ENCODE results near the gene PPRC1.
"Not testable (repeated sequence)": the region's sequence is repeated elsewhere in the genome, so short reads cannot be mapped to it uniquely, and the experiment has no call there.

Gene PPRC1

DNA sequence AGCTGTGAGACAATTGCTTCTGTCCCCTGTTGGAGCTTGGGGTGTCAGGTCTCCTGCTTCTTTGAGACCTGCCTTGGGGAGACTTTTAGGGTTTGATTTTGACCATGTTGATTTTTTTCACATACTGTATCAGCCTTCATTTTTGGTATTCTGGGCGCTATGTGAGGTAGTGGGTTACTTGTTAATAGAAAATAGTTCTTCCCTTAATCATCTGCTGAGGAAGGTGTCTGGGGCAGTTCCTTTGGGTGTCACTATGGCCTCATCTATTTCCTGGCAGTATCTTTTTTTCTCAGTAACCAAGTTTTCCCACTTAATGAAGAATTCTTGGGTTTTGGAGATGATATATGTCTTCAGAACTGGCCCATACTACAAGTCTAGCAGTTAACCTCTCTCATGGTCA, 14.7 kb downstream of the PPRC1 start:
- DNase-seq, result no peak

DNA sequence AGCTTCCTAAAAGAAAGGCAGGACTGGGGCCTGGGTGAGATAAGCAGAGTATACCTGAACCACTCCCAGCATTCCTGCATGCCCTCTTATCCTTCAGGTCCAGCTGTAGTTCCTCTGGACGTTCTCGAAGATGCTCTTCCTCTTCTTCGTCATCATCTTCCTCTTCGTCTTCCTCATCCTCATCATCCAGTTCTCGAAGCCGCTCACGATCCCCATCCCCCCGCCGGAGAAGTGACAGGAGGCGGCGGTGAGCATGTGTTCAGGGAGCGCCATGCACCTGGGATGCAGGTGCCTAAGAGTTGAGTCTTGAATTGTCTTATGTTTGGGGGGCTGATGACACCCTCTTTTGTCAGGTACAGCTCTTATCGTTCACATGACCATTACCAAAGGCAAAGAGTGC, 15.4 kb downstream of the PPRC1 start:
- DNase-seq, result no peak

DNA sequence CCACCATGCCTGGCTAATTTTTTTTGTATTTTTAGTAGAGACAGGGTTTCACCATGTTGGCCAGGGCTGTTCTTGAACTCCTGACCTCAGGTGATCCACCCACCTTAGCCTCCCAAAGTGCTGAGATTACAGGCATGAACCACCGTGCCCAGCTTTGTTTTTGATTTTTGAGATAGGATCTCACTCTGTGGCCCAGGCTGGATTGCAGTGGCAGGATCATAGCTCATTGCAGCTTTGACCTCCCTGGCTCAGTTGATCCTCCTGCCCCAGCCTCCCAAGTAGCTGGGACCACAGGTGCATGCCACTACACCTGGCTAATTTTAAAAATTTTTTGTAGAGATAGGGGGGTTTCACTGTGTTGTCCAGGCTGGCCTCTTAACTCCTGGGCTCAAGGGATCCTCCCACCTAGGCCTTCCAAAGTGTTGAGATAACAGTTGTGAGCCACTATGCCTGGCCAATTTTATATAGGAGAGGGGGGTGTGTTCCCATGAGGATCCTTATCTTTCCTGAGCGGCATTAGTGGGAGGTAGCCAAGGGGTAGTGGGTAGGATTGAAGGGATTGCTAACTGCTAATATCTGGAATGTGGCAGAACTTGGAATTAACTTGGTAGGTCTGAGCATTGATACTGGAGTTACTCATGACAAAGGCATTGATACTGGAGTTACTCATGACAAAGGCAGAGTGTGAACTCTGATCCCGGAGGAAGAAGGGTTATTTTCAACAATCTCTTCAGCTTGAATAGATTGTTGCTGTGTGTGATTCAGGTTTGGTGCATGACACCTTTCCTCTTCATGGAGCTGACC, 18.3 kb downstream of the PPRC1 start:
- DNase-seq, result no peak

DNA sequence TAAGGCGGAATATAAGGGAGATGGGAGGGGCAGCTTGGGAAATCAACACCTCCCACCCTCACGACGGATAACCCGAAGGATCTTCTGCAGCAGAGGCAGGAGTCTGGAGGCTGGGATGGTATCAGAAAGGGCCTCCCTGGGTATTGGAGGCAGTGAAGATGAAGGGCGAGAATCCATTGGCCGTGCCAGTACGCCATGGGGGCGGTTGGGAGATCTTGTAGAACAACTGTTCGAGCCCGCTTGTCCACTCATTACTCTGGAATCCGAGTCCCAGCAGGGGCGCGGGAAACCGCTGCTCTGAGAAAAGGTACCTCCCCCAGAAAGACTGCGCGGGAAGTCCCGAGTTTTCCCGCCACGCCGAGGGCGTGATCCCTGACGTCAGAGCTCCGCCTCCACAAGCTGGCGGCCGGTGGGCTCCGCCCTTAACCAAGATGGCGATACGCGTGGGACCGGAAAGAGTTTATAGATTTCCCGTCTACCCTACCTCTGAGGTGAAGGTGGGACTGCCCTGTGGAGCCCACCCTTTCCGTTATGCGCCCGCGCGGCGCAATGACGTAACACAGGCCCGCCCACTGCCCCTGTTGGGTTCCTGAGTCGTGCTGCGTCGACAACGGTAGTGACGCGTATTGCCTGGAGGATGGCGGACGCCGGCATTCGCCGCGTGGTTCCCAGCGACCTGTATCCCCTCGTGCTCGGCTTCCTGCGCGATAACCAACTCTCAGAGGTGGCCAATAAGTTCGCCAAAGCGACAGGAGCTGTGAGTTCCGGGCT, 19.1 kb downstream of the PPRC1 start, which contains the start of gene NOLC1:
Gene NOLC1 (plus strand): TSS at position 616 of the 771 bp plus-strand sequence. CDS start 22 bp downstream, at position 638.
- peak; percentile 98 for DNase-seq

DNA sequence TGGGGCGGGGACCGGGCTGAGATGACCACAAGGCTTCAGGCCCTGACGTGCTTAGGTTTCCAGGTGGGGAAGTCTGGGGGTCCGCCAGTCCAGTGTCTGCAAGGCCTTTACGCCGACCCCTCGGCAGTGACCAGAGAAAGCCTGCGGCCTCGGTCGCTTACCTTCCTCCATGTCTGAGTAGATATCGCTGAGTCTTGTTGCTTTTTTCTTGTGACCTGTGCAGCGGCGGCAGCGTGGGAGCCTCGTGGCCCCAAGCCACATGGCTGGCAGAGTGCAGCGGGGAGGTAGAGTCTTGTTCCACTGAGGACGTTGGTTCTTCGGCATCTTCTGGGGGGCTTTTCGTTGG, 19.7 kb downstream of the PPRC1 start:
- DNase-seq, result no peak

DNA sequence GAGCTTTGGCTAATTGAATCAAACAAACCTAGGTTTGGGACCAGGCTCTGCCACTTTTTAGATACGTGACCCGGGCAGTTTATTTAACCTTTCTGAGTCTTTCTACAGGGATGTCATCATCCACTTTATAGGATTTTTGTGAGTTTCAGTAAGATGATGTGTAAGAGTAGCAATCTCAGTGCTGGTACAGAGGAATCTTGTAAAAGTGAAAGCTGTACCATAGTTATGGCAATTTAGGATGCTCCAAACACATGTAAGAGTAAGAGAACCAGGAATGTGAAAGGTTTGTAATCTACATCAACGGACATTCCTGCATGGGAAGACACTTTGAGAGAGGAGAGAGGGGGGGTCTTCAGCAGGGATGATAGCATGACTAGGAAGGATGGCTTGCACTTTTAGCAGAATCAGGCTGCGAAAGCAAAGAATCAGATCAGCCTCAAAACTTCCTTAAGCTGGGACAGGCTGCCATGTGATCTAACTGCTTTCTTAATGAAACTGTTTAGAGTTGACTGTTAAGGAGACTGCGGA, 20.3 kb downstream of the PPRC1 start:
- no peak for DNase-seq

DNA sequence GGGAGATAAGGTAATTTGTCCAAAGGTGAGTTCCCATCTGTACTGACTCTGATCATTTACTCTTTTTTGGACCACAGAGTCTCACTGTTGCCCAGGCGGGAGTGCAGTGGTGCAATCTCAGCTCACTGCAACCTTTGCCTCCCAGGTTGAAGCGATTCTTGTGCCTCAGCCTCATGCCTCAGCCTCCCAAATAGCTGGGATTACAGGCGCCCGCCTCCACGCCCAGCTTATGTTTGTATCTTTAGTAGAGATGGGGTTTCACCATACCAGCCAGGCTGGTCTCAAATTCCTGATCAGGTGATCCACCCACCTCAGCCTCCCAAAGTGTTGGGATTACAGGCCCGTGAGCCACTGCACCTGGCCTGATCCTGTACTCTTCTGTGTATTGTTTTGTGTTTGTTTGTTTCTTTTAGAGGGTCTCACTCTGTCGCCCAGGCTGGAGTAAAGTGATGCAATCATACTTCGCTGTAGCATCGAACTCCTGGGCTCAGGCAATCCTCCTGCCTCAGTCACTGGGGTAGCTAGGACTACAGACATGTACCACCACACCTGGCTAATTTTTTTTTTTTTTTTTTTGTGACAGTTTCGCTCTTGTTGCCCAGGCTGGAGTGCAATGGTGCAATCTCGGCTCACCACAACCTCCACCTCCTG, 21.8 kb downstream of the PPRC1 start:
- DNase-seq, result no peak

DNA sequence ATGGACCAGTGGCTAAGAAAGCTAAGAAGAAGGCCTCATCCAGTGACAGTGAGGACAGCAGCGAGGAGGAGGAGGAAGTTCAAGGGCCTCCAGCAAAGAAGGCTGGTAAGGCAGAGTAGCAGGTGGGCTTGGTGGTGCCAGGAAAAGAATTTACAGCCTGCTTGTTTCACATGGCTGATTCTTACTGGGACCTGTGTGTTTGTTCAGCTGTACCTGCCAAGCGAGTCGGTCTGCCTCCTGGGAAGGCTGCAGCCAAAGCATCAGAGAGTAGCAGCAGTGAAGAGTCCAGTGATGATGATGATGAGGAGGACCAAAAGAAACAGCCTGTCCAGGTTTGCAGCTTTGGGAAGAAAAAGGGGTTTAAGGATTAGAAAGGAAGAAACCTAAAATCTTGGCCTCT, 24.4 kb downstream of the PPRC1 start:
- DNase-seq, result no peak

DNA sequence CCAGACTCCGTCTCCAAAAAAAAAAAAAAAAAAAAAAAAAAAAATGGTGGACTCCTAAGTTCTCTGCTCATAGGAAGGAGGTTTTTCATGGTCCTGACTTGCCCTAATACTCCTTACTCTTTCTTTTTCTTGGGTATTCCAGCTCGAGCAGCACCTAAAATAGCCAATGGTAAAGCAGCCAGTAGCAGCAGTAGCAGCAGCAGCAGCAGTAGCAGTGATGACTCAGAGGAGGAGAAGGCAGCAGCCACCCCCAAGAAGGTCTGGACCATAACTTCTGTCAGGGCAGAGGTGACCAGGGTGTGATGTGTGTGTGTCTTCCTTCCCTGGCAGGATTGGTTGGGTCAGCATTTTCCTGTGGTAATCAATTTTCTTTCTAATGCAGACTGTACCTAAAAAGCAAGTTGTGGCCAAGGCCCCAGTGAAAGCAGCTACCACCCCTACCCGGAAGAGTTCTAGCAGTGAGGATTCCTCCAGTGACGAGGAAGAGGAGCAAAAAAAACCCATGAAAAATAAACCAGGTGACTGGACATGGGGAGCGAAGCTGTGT, 26.3 kb downstream of the PPRC1 start:
- DNase-seq, result no peak

DNA sequence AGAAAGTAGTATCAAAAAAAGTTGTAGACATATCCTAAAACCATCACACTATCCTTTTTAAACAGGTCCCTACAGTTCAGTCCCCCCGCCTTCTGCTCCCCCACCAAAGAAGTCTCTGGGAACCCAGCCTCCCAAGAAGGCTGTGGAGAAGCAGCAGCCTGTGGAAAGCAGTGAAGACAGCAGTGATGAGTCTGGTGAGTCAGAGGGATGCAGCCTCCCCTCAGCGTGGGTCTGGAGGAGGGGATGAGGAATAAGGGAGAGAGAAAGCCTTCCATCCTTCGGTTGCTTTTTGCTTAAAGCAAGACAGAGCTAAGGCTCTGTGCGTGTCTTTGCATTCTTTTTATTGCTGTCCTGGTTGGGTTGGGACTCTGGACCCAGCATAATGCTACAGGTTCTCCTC, 27.0 kb downstream of the PPRC1 start:
- no peak for DNase-seq

DNA sequence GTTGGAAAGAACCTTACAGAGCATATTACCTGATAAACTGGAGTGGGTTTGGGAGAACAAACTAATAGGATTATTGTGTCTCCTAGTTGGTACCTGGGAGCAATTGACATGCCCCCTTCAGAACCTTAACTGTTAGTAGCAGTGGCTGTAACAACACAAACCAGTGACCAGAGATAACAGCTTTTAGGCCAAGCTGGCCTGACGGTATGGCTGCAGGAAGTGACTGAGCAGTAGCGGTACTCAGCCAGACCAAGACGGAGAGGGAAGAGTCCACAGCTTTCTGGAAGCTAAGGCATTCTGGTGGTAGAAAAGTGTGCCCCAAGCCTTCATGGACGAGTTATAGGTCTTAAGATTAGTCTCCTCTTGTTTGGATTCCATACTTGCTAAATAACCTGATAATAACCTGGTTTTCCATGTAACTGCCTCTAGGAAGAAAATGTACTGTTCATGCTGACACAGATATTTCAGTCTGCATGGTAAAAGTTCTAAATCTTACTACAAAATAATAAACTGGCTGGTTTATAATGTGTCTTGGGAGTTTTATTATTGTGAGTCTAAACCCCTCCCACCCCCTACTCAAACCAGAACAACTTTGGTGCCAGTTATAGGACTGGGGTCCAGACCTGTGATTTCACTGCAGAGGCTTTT, 30.6 kb downstream of the PPRC1 start:
- no peak for DNase-seq

DNA sequence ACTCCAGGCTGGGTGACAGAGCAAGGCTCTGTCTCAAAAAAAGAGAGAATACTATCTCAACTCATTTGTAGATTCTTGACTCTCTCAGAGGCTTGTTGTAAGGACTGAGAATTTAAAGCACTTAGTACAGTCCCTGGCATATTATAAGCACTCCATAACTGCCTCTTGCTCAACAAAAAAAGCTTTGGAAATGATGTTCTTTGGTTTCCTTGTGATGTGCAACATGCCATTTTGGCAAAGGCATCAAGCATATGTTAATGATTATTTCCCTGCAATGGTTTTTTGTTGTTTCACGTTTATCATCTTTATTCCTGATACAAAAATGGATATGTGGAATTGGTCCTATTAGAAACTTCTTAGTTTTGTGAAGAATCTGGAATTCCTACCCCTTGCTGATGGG, 35.0 kb downstream of the PPRC1 start:
- DNase-seq, result no peak

DNA sequence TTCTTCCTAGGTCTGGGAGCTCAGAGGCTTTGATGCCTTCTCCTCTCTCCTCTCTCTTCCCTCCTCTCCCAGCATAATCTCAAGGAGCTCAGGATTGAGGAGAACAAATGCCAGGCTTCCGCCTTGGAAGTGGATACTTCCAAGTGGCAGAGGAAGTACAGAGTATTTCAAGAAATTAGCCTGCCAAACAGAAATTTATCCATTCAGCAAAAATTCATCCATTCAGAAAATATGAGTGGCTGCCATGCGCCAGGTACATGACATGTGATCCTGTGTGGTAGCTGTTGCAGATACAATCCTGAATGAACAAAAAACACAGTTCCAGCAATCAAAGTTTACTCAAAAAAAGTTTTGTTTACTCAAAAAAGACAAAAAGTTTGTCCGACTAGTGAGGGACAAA, 37.8 kb downstream of the PPRC1 start:
- no peak for DNase-seq

DNA sequence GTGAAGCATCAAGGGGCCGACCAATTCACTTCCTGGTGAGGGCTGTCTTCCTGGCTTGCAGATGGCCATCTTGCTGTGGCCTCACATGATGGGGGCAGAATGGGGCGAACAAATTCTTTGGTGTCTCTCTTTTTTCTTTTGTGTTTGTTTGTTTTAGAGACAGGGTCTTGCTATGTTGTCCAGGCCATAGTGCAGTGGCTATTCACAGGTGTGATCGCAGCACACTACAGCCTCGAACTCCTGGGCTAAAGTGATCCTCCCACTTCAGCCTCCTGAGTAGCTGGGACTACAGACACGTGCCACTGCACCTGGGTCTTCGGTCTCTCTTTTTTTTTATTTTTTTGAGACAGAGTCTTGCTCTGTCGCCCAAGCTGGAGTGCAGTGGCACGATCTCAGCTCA, 39.4 kb downstream of the PPRC1 start:
- DNase-seq, result no peak

DNA sequence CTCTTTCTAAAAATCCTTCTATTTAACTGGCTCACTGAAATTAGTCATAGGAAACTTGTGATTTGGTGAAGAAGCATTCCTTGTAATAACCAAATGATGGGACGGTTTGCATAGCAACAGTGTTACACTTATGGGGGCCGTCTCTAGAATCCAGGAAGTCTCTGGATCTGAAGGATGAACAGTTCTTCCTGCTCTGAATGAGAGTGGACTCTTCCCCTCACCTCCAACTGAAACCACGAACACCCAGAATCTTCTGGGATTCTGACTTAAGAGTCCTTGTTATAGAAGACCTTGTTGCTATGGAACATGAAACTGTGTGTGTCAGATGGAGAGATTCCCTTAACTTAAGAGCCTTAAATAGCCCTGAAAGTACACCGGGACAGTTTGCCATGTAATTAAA, 42.6 kb downstream of the PPRC1 start:
- DNase-seq, result no peak

DNA sequence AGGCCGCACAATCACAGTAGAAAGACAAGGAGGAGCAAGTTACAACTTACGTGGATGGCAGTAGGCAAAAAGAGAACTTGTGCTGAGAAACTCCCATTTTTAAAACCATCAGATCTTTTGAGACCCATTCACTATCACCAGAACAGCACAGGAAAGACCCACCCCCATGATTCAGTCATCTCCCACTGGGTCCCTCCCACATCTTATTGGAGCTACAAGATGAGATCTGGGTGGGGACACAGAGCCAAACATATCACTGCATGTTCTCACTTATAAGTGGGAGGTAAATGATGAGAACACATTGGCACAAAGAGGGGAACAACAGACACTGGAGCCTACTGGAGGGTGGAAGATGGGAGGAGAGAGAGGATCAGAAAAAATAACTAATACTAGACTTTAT, 51.8 kb downstream of the PPRC1 start:
- DNase-seq, result no peak

DNA sequence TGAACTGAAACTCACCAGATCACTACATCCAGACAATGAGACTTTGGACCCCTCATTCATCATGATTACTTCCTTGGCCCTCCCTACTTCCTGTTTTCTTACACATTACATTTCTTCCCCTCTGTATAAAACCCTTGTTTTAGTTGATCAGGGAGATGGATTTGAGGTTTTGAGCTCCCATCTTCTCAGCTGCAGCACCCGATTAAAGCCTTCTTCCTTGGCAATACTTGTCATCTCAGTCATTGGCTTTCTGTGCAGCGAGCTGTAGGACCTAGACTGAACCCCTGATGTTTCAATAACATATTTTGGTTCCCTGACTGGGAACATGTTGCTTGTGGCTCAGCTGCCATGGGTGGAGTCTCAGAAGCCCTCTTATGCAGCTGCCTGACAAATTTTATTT, 52.4 kb downstream of the PPRC1 start:
- no peak for DNase-seq

DNA sequence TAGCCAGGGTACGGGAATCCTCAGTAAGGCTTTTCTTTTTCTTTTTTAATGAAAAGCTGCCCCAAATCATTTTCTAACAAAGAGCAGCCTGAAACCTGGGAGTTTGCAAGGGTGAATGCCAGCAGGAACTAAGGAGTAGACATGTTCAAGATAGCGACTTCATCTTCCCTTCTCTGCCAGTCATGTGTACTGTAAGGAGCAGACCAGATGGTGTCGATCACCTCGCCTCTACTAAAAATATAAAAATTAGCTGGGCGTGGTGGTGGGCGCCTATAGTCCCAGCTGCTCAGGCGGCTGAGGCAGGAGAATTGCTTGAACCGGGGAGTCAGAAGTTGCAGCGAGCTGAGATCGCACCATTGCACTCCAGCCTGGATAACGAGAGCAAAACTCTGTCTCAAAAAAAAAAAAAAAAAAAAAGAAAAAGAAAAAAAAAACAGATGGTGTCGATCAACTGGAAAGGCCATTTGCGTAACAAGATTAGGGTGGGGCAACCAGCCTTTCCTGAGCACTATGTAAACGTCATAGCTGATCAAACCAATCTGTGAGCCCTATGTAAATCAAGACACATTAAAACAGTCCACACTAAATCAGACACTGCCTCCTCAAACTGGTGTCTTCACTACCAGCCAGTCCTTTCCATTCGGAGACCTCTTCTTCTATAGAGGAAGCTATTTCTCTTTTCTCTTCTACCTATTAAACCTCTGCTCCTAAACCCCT, 53.1 kb downstream of the PPRC1 start:
- DNase-seq, result no peak

DNA sequence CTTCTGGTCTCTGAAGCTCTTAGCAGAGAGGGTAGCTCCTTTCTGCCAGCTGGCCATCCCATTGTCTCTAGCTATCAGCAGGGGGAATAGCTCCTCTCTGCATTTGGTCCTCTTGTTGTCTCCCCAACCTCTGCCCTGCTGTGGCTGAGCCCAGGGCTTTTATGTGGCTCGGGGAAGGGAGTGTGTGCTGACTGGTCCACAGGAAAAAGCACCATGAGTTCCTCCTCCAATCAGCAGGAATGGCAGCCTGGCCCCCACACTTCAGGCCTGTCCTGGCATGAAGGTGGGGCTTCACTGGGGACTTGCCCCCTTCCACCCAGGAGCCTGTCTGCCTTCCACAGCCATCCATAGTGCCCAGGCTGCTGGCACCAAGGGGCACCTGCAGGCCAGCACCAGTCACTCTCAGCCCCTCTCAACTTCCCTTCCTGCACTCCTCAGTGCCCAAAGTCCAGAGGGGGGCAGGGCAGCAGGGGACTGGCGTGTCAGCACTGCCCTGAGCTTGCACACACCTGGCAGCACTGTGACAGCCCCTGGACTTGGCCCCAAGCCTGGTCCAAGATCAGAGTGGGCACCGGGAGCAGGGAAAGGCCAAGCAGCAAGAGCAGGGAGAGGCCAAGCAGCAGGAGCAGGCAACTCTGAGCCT, 55.6 kb downstream of the PPRC1 start:
- no peak for DNase-seq

DNA sequence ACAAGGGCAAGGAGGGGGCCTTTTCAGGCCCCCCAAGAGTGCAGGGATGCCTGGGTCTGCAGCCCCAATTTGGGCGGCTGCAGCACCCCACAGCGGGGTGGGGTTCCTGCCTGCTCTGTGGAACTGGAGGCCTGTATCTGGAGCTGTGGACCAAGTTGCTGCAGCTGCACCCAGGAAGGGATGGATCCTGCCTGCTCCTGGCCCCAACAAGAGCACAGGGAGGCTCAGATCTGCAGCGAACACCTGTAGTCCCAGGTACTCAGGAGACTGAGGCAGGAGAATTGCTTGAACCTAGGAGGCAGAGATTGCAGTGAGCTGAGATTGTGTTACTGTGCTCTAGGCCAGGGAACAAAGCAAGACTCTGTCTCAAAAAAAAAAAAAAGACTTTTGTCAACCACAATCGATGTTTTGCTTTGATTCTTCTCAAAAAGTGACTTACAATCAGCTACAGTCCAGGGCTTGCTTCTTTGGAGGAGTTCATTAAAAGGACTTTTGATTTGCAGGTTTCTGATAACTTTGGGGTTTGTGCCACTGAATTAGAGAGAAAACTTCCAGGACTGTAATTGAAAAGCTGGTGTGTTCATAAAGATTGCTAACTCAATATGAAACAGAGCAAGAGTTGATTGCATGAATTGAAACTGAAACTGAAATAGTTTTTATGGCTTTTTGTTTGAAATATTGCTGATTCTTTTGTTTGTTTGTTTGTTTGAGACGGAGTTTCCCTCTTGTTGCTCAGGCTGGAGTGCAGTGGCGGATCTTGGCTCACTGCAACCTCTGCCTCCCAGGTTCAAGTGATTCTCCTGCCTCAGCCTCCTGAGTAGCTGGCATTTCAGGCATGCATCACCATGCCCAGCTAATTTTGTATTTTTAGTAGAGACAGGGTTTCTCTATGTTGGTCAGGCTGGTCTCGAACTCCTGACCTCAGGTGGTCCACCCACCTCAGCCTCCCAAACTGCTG, 56.4 kb downstream of the PPRC1 start:
- DNase-seq, result not testable (repeated sequence)
